ENCODE data around the gene CCDC187. TPM values are rescaled to one million over a fixed set of nuclear protein-coding genes. Genes with fewer than 3 reads are reported as not detected.
A peak's percentile ranks its signal among the peaks of the same experiment; 100 is the strongest.

CCDC187 gene
- total and polyA plus RNA-seq, 2 of the 13 experiments (the other 11 are each of a cell fraction or from before 2014, with no cell fraction given), result 0.03 to 0.13 TPM

- WGBS (ENCODE audit: low lambda C conversion rate), result no CpG with 5 or more reads among the region's 11 CpGs
- intact Hi-C loops (cut with micrococcal nuclease; ENCODE audit: unreplicated experiment), result no loop called here
- DNase-seq (ENCODE audit: low spot score) (no peak), ATAC-seq (no peak), FAIRE-seq (no peak)
- no peak overlapping the region for H3K9ac ChIP-seq (ENCODE audit: insufficient read depth, low read depth, low read length)
- no TSS peak for BruUV-seq (replicated peaks)
- in situ Hi-C loops (cut with HindIII; ENCODE audit: extremely low pct_ligation_motif_present, low pct_unique_long_range_greater_than_20kb), result no loop called here
- peaks cover 44% of the 10 kb centered on the region for H3K4me1 ChIP-seq (ENCODE audit: insufficient read depth, low read length)
- H3K4me3 ChIP-seq (replicated peaks in 1 of 3; ENCODE audit: insufficient read depth in 1 of 3, low read depth in 2 of 3, low read length in 3 of 3), result no peak overlapping the region
- H3K4me2 ChIP-seq (ENCODE audit: low read depth, low read length), result no peak overlapping the region
- POLR2A ChIA-PET, result no interaction called here
- H3K27me3 ChIP-seq (ENCODE audit: control insufficient read depth in 1 of 2, insufficient read depth in 2 of 2, low read length in 2 of 2), result peaks cover 0 to 9% of the 10 kb centered on the region in 2 experiments; a peak in 2 of 5 replicates
- TF ChIP-seq ZMYM3 (CRISPR knock-in tag; IDR thresholded peaks at IDR 0.05) (peak; percentile 58), SALL1 (CRISPR knock-in tag; IDR thresholded peaks at IDR 0.05) (no peak), CSRNP1 (CRISPR knock-in tag; IDR thresholded peaks at IDR 0.05) (0 out of 2 replicates have a peak, but pooled peaks have one; percentile 20)
- no peak overlapping the region for H2AFZ ChIP-seq (ENCODE audit: low read length)
- no peak overlapping the region for H3K27ac ChIP-seq (ENCODE audit: extremely low read length, insufficient read depth, low read length)
- no peaks in the 10 kb centered on the region for H3K36me3 ChIP-seq (replicated peaks in 1 of 2; ENCODE audit: control insufficient read depth in 1 of 2, insufficient read depth in 2 of 2, low read length in 2 of 2)
- H3K79me2 ChIP-seq (ENCODE audit: insufficient read depth, low read length), result no peaks in the 10 kb centered on the region
- CTCF ChIA-PET (ENCODE audit: low intra/inter-chr PET ratio, low total read pairs), result no interaction called here
- no peaks in the 10 kb centered on the region for H3K9me3 ChIP-seq (ENCODE audit: low read length)
- no peaks in the 10 kb centered on the region for H4K20me1 ChIP-seq (ENCODE audit: insufficient read depth, low read length)
Observed at GRCh38 chr9:136353088-136353487, 49.2 kb upstream of the CCDC187 start.

- CTCF ChIA-PET (ENCODE audit: low intra/inter-chr PET ratio, low total read pairs), result no interaction called here
- no peaks in the 10 kb centered on the region for H3K36me3 ChIP-seq (replicated peaks in 1 of 2; ENCODE audit: control insufficient read depth in 1 of 2, insufficient read depth in 2 of 2, low read length in 2 of 2)
- H3K4me2 ChIP-seq (ENCODE audit: low read depth, low read length), result no peak overlapping the region; the same call in 1 of the 2 replicates
- peaks cover 0 to 9% of the 10 kb centered on the region in 2 experiments; a peak in 2 of 5 replicates for H3K27me3 ChIP-seq (ENCODE audit: control insufficient read depth in 1 of 2, insufficient read depth in 2 of 2, low read length in 2 of 2)
- FAIRE-seq, result no peak
- H3K27ac ChIP-seq (ENCODE audit: extremely low read length, insufficient read depth, low read length), result no peak overlapping the region
- no peak overlapping the region for H3K9ac ChIP-seq (ENCODE audit: insufficient read depth, low read depth, low read length)
- no CpG with 5 or more reads among the region's 16 CpGs for WGBS (ENCODE audit: low lambda C conversion rate)
- in situ Hi-C loops (cut with HindIII; ENCODE audit: extremely low pct_ligation_motif_present, low pct_unique_long_range_greater_than_20kb), result no loop called here
- H3K4me1 ChIP-seq (ENCODE audit: insufficient read depth, low read length), result peaks cover 44% of the 10 kb centered on the region
- intact Hi-C loops (cut with micrococcal nuclease; ENCODE audit: unreplicated experiment), result no loop called here
- H4K20me1 ChIP-seq (ENCODE audit: insufficient read depth, low read length), result no peaks in the 10 kb centered on the region
- BruUV-seq (replicated peaks), result no TSS peak
- no peak for DNase-seq (ENCODE audit: low spot score)
- H2AFZ ChIP-seq (ENCODE audit: low read length), result no peak overlapping the region
- H3K79me2 ChIP-seq (ENCODE audit: insufficient read depth, low read length), result no peaks in the 10 kb centered on the region
- H3K4me3 ChIP-seq (replicated peaks in 1 of 3; ENCODE audit: insufficient read depth in 1 of 3, low read depth in 2 of 3, low read length in 3 of 3), result no peak overlapping the region; a peak in 1 of 6 replicates
- H3K9me3 ChIP-seq (ENCODE audit: low read length), result no peaks in the 10 kb centered on the region
- ATAC-seq, result peak; percentile 4; the same call in 1 of the 3 replicates
- POLR2A ChIA-PET, result interaction anchor here (1.5 kb wide), 1 partner anchor 10 kb away, joined by 8 read pairs; the partner anchor contains the start of gene DNLZ
- TF ChIP-seq, protein P1, sequence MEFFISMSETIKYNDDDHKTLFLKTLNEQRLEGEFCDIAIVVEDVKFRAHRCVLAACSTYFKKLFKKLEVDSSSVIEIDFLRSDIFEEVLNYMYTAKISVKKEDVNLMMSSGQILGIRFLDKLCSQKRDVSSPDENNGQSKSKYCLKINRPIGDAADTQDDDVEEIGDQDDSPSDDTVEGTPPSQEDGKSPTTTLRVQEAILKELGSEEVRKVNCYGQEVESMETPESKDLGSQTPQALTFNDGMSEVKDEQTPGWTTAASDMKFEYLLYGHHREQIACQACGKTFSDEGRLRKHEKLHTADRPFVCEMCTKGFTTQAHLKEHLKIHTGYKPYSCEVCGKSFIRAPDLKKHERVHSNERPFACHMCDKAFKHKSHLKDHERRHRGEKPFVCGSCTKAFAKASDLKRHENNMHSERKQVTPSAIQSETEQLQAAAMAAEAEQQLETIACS (CRISPR knock-in tag; IDR thresholded peaks at IDR 0.05), result no peak
- TF ChIP-seq FOXK1 (CRISPR knock-in tag; IDR thresholded peaks at IDR 0.05; ENCODE audit: borderline replicate concordance, low read depth), result no peak
- no peak for TF ChIP-seq ZNF839 (CRISPR knock-in tag; IDR thresholded peaks at IDR 0.05; ENCODE audit: borderline replicate concordance)
- TF ChIP-seq ZNF724P (CRISPR knock-in tag; IDR thresholded peaks at IDR 0.05; ENCODE audit: borderline replicate concordance), result no peak
- TF ChIP-seq SIN3A (IDR thresholded peaks at IDR 0.05; ENCODE audit: borderline replicate concordance, low read depth, low read length), result no peak
- TF ChIP-seq BRCA1 (CRISPR knock-in tag; IDR thresholded peaks at IDR 0.05), result no peak
- TF ChIP-seq SETDB1 (CRISPR knock-in tag; IDR thresholded peaks at IDR 0.05; ENCODE audit: borderline replicate concordance), result no peak
- TF ChIP-seq, protein P2, sequence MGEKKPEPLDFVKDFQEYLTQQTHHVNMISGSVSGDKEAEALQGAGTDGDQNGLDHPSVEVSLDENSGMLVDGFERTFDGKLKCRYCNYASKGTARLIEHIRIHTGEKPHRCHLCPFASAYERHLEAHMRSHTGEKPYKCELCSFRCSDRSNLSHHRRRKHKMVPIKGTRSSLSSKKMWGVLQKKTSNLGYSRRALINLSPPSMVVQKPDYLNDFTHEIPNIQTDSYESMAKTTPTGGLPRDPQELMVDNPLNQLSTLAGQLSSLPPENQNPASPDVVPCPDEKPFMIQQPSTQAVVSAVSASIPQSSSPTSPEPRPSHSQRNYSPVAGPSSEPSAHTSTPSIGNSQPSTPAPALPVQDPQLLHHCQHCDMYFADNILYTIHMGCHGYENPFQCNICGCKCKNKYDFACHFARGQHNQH (CRISPR knock-in tag; IDR thresholded peaks at IDR 0.05), result no peak
- TF ChIP-seq PPARG (CRISPR knock-in tag; conservative IDR thresholded peaks at IDR 0.05), result no peak
- TF ChIP-seq CSRNP1 (CRISPR knock-in tag; IDR thresholded peaks at IDR 0.05), result 0 out of 2 replicates have a peak, but pooled peaks have one; percentile 28
Observed at GRCh38 chr9:136352682-136353081, 48.8 kb upstream of the CCDC187 start.
